A549 (cell line): ENCODE results near the gene METTL21C. TPM values are rescaled to one million over a fixed set of nuclear protein-coding genes. Genes with fewer than 3 reads are reported as not detected.

ENCODE experiments used
- ATAC-seq, 2 experiments: fragments of 200-7000 bp in 1 of 2; fragments of >200 bp in 1 of 2; cut with Nextera tagmentation in 1 of 2; cut with Tn5 transposase in 1 of 2; 3 replicates each; pipeline versions ENCODE4 v1.8.0 to v1.9.1; 2018 to 2020; ENCODE audit warnings: mild to moderate bottlenecking in 1 of 2, moderate library complexity in 1 of 2
- CTCF ChIA-PET: fragments of 300-600 bp; sonication (Branson Sonifier 250); formaldehyde crosslinking; extraction: SDS; loops from one replicate; lab custom pipeline; 2021; ENCODE audit warnings: antibody characterized with exemption, inconsistent platforms; lab: Yijun Ruan, JAX
- POLR2A ChIA-PET: fragments of 350-600 bp; formaldehyde crosslinking; extraction: SDS; loops from one replicate; lab custom pipeline; 2021; ENCODE audit warnings: antibody characterized with exemption, inconsistent platforms; lab: Yijun Ruan, JAX
- DNase-seq, 2 experiments: peaks; one replicate each; pipeline versions ENCODE4 v3.0.0 to v3.0.0-alpha.2; 2011 to 2016; ENCODE audit warnings: low read depth in 1 of 2, low spot score in 1 of 2
- FAIRE-seq: peaks from 2 replicates; lab custom pipeline; 2011; peaks lifted over from hg19 to GRCh38; lab: Jason Lieb, UNC
- H3K27ac ChIP-seq, 2 experiments: fragments of >200 bp; sonication (Bioruptor Twin); formaldehyde crosslinking; 3 replicates each; pipeline ENCODE4 v1.5.1; 2016 to 2017
- H3K4me1 ChIP-seq: fragments of >200 bp; sonication (Bioruptor Twin); formaldehyde crosslinking; 3 replicates; pipeline ENCODE4 v1.6.1; 2016
- H3K4me2 ChIP-seq: fragments of >200 bp; sonication (Bioruptor Twin); formaldehyde crosslinking; 3 replicates; pipeline ENCODE4 v1.6.1; 2016
- H3K4me3 ChIP-seq: fragments of >200 bp; sonication (Bioruptor Twin); formaldehyde crosslinking; 3 replicates; pipeline ENCODE4 v1.5.1; 2016
- H3K9me3 ChIP-seq: fragments of >200 bp; sonication (Bioruptor Twin); formaldehyde crosslinking; 3 replicates; pipeline ENCODE4 v1.6.1; 2016
- BCL3 ChIP-seq: fragments of >200 bp; sonication (Bioruptor Twin); formaldehyde crosslinking; IDR thresholded peaks from 3 replicates; pipeline ENCODE4 v1.6.1; 2016
- CBX8 ChIP-seq: fragments of 200-600 bp; sonication (generic); IDR thresholded peaks from 2 replicates; pipeline ENCODE4 v1.6.1; 2016
- E2F6 ChIP-seq: IDR thresholded peaks from 2 replicates; pipeline ENCODE4 v1.6.1; 2012; ENCODE audit warnings: low read depth, borderline replicate concordance
- EHMT2 ChIP-seq: fragments of 200-600 bp; sonication (generic); IDR thresholded peaks from 2 replicates; pipeline ENCODE4 v1.6.1; 2016; ENCODE audit warnings: antibody characterized with exemption, low read depth, mild to moderate bottlenecking, moderate library complexity
- EP300 ChIP-seq, 2 experiments: fragments of >200 bp; sonication (Bioruptor Twin); formaldehyde crosslinking; IDR thresholded peaks; 2 replicates in 1 of 2; 3 replicates in 1 of 2; pipeline ENCODE4 v1.6.1; 2016 to 2017
- ESRRA ChIP-seq: fragments of 150-350 bp; IDR thresholded peaks from 2 replicates; pipeline ENCODE4 v1.6.1; 2014; ENCODE audit warnings: mild to moderate bottlenecking, low read length, borderline replicate concordance
- FOSB ChIP-seq: fragments of 250-450 bp; sonication (Bioruptor Pico); IDR thresholded peaks from 2 replicates; pipeline ENCODE4 v1.5.0; 2020; ENCODE audit warnings: mild to moderate bottlenecking, moderate library complexity
- JUNB ChIP-seq: fragments of >200 bp; sonication (Bioruptor Twin); formaldehyde crosslinking; IDR thresholded peaks from 2 replicates; pipeline ENCODE4 v1.6.1; 2016
- MAX ChIP-seq: IDR thresholded peaks from 2 replicates; pipeline ENCODE4 v1.6.1; 2012
- MAZ ChIP-seq: fragments of 150-350 bp; IDR thresholded peaks from 2 replicates; pipeline ENCODE4 v1.6.1; 2014; ENCODE audit warnings: antibody characterized with exemption, low read depth, low read length, borderline replicate concordance
- MYC ChIP-seq: IDR thresholded peaks from 2 replicates; pipeline ENCODE4 v1.6.1; 2012; ENCODE audit warnings: mild to moderate bottlenecking, inconsistent platforms, low read length, improper control_type of control experiment, borderline replicate concordance
- NPAS2 ChIP-seq: fragments of 250-450 bp; sonication (Bioruptor Pico); IDR thresholded peaks from 2 replicates; pipeline ENCODE4 v1.8.0; 2022; ENCODE audit warnings: mild to moderate bottlenecking, moderate library complexity, borderline replicate concordance
- PBX3 ChIP-seq: IDR thresholded peaks from 2 replicates; pipeline ENCODE4 v1.6.1; 2012
- PHF8 ChIP-seq: fragments of 200-600 bp; sonication (generic); IDR thresholded peaks from 2 replicates; pipeline ENCODE4 v1.6.1; 2016; ENCODE audit warnings: low read depth, mild to moderate bottlenecking, antibody characterized with exemption, moderate library complexity, borderline replicate concordance
- RARB ChIP-seq: fragments of 250-450 bp; sonication (Bioruptor Pico); IDR thresholded peaks from 2 replicates; pipeline ENCODE4 v1.8.0; 2021; ENCODE audit warnings: mild to moderate bottlenecking, moderate library complexity
- RFX5 ChIP-seq: fragments of 450-650 bp; IDR thresholded peaks from 2 replicates; pipeline ENCODE4 v1.7.1; 2014; ENCODE audit warnings: antibody characterized with exemption, mild to moderate bottlenecking, moderate library complexity
- SMC3 ChIP-seq: fragments of >200 bp; sonication (Bioruptor Twin); formaldehyde crosslinking; IDR thresholded peaks from 3 replicates; pipeline ENCODE4 v1.6.1; 2018; ENCODE audit warnings: inconsistent platforms
- SREBF2 ChIP-seq: fragments of 450-650 bp; IDR thresholded peaks from 2 replicates; pipeline ENCODE4 v1.6.1; 2014; ENCODE audit warnings: mild to moderate bottlenecking, moderate library complexity
- TFCP2L1 ChIP-seq: fragments of 250-450 bp; sonication (Bioruptor Pico); IDR thresholded peaks from 2 replicates; pipeline ENCODE4 v1.5.0; 2021; ENCODE audit warnings: mild to moderate bottlenecking
- TP53 ChIP-seq: fragments of 250-450 bp; sonication (Bioruptor Pico); IDR thresholded peaks from 2 replicates; pipeline ENCODE4 v1.5.0; 2021; ENCODE audit warnings: mild to moderate bottlenecking, moderate library complexity
- WGBS: methylation state at CpG from one replicate; pipeline ENCODE4 v1.1.6; 2017; ENCODE audit errors: missing lambda C conversion rate; 5-methylcytosine and 5-hydroxymethylcytosine counted together
- polyA plus RNA-seq, 4 experiments: library from polyadenylated mRNA; depleted of rRNA in 3 of 4; stranded (reverse); fragments of >200 nt; fragmentation: RNase III in 1 of 4; extraction: RNeasy Plus Mini Kit Qiagen cat#74134 plus additional on column Dnase treatment in 1 of 4; gene quantifications; 2 replicates in 3 of 4; 3 replicates in 1 of 4; pipeline ENCODE4 v1.2.3, GENCODE V29; 2011 to 2017
- TF ChIP-seq, protein P1 (sequence below): fragments of >200 bp; sonication (Bioruptor Twin); formaldehyde crosslinking; IDR thresholded peaks from 3 replicates; pipeline ENCODE4 v1.5.1; 2016
- TF ChIP-seq, protein P2 (sequence below): fragments of 450-650 bp; IDR thresholded peaks from 2 replicates; pipeline ENCODE4 v1.6.1; 2014; ENCODE audit warnings: antibody characterized with exemption

METTL21C gene
- polyA plus RNA-seq, 2 of the 4 experiments (the other 2 are of a cell fraction): not detected

GRCh38 chr13:102659168-102659713 is 35.6 kb downstream of the METTL21C start:
- FAIRE-seq (no peak), ATAC-seq (no peak)
- no peak for TF ChIP-seq CBX8
- TF ChIP-seq EP300 (IDR thresholded peaks at IDR 0.05): no peak
- TF ChIP-seq, protein P1, sequence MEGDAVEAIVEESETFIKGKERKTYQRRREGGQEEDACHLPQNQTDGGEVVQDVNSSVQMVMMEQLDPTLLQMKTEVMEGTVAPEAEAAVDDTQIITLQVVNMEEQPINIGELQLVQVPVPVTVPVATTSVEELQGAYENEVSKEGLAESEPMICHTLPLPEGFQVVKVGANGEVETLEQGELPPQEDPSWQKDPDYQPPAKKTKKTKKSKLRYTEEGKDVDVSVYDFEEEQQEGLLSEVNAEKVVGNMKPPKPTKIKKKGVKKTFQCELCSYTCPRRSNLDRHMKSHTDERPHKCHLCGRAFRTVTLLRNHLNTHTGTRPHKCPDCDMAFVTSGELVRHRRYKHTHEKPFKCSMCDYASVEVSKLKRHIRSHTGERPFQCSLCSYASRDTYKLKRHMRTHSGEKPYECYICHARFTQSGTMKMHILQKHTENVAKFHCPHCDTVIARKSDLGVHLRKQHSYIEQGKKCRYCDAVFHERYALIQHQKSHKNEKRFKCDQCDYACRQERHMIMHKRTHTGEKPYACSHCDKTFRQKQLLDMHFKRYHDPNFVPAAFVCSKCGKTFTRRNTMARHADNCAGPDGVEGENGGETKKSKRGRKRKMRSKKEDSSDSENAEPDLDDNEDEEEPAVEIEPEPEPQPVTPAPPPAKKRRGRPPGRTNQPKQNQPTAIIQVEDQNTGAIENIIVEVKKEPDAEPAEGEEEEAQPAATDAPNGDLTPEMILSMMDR: no peak
- TF ChIP-seq SMC3: no peak

DNA sequence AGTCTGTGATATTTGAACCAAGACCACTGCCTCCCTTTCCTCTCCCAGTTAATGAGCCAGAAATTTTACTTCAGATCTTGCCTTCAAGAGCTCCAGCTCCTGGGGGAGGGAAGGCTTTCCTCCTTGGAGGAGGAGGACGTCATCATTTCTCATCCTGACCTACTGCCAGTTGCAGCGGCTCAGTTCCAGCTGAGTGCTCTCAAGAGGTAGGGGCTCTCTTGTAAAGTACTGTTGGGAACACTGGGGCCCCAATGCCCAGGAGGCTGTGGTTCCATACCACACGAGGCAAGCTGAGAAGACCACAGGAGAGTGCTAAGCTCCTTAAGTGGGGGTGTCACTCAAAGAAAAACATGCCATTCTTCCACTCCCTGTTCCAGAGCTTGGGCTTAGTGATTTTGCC is 36.2 kb downstream of the METTL21C start:
- Histone ChIP-seq H3K4me1 (no peaks in the 10 kb centered on the region), H3K9me3 (peaks cover 6% of the 10 kb centered on the region; the same call in 2 of the 3 replicates), H3K4me2 (no peak overlapping the region), H3K4me3 (no peak overlapping the region), H3K27ac (no peak overlapping the region)
- ChIA-PET CTCF (interaction anchor here (1.2 to 1.4 kb wide), 2 partner anchors 53 to 113 kb away, joined by 3 read pairs; no protein-coding TSS in a partner anchor), POLR2A (no interaction called here)
- FAIRE-seq: no peak
- TF ChIP-seq PHF8 (no peak), BCL3 (no peak), PBX3 (no peak)
- no peak for ATAC-seq
- WGBS: 80% methylated on average over 1 of the region's 3 CpGs
- no peak for DNase-seq

More at GRCh38 chr13:102659168-102659713, 35.6 kb downstream of the METTL21C start:
- DNase-seq: no peak
- no peaks in the 10 kb centered on the region for H3K4me1 ChIP-seq
- H3K9me3 ChIP-seq: peaks cover 6% of the 10 kb centered on the region; the same call in 2 of the 3 replicates
- POLR2A ChIA-PET: no interaction called here
- H3K4me3 ChIP-seq: no peak overlapping the region
- H3K4me2 ChIP-seq: no peak overlapping the region
- no peak overlapping the region for H3K27ac ChIP-seq
- CTCF ChIA-PET: interaction anchor here (1.2 kb wide), 1 partner anchor 113 kb away, joined by 3 read pairs; no protein-coding TSS in a partner anchor

- Histone ChIP-seq H3K4me2 (no peak overlapping the region), H3K4me3 (no peak overlapping the region), H3K9me3 (peaks cover 6% of the 10 kb centered on the region; the same call in 2 of the 3 replicates), H3K27ac (no peak overlapping the region), H3K4me1 (no peaks in the 10 kb centered on the region)
- POLR2A ChIA-PET: no interaction called here
- ATAC-seq (no peak), FAIRE-seq (no peak), DNase-seq (peak in 1 of 2 experiments; percentile 1)
- 67% methylated on average over 6 of the region's 6 CpGs for WGBS
- CTCF ChIA-PET: interaction anchor here (1.2 to 1.4 kb wide), 2 partner anchors 52 to 114 kb away, joined by 3 read pairs; no protein-coding TSS in a partner anchor
- TF ChIP-seq E2F6: no peak
- TF ChIP-seq, all 56 proteins: peak for 0
Measured at GRCh38 chr13:102657630-102658029, 37.2 kb downstream of the METTL21C start.

- Histone ChIP-seq H3K4me2 (no peak overlapping the region), H3K4me1 (peaks cover 11% of the 10 kb centered on the region), H3K9me3 (peaks cover 6% of the 10 kb centered on the region; the same call in 2 of the 3 replicates), H3K4me3 (no peak overlapping the region), H3K27ac (no peak overlapping the region)
- CTCF ChIA-PET: no interaction called here
- DNase-seq (no peak), FAIRE-seq (no peak), ATAC-seq (no peak)
- POLR2A ChIA-PET: no interaction called here
- 44% methylated on average over 2 of the region's 2 CpGs for WGBS
- TF ChIP-seq JUNB: no peak
- no peak for TF ChIP-seq PBX3
- no peak for TF ChIP-seq MAX
- TF ChIP-seq TP53 (CRISPR knock-in tag): no peak
- TF ChIP-seq EP300 (IDR thresholded peaks at IDR 0.05): no peak
- TF ChIP-seq SREBF2: no peak
- TF ChIP-seq RFX5: no peak
- TF ChIP-seq TFCP2L1 (CRISPR knock-in tag): no peak
- TF ChIP-seq, protein P2, sequence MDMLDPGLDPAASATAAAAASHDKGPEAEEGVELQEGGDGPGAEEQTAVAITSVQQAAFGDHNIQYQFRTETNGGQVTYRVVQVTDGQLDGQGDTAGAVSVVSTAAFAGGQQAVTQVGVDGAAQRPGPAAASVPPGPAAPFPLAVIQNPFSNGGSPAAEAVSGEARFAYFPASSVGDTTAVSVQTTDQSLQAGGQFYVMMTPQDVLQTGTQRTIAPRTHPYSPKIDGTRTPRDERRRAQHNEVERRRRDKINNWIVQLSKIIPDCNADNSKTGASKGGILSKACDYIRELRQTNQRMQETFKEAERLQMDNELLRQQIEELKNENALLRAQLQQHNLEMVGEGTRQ: no peak
- no peak for TF ChIP-seq MYC
- no peak for TF ChIP-seq EHMT2
- no peak for TF ChIP-seq MAZ
- no peak for TF ChIP-seq ESRRA
- TF ChIP-seq FOSB (CRISPR knock-in tag): no peak
- no peak for TF ChIP-seq NPAS2 (CRISPR knock-in tag)
- no peak for TF ChIP-seq RARB
Measured at GRCh38 chr13:102654756-102655155, 40.1 kb downstream of the METTL21C start.
